ENCODE data around the gene HOXB9.
A peak's percentile ranks its signal among the peaks of the same experiment; 100 is the strongest.

The HOXB9 gene

GRCh38 chr17:48594538-48595277, 31.4 kb downstream of the HOXB9 start:
- no peak for DNase-seq

- DNase-seq: peak; percentile 89
These were observed 32.2 kb downstream of the HOXB9 start for GRCh38 chr17:48593840-48594537.

- DNase-seq: no peak
These were observed 32.9 kb downstream of the HOXB9 start, which contains the start of gene HOXB5 for GRCh38 chr17:48593126-48593829. Gene HOXB5 (minus strand): TSS chr17:48593779. CDS start chr17:48593682, 97 bp downstream.

- no peak for DNase-seq
These were observed 33.6 kb downstream of the HOXB9 start for GRCh38 chr17:48592577-48592976.

- no peak for DNase-seq
These were observed 34.1 kb downstream of the HOXB9 start for GRCh38 chr17:48592057-48592514.

GRCh38 chr17:48591255-48592056, 34.7 kb downstream of the HOXB9 start:
- no peak for DNase-seq

GRCh38 chr17:48590607-48591161, 35.5 kb downstream of the HOXB9 start:
- DNase-seq: no peak

GRCh38 chr17:48589831-48590606, 36.1 kb downstream of the HOXB9 start, which contains the start of gene HOXB3:
Gene HOXB3 (minus strand): TSS chr17:48590241. CDS start chr17:48552474, 37,767 bp downstream.
- DNase-seq: no peak

GRCh38 chr17:48589060-48589830, 36.9 kb downstream of the HOXB9 start:
- no peak for DNase-seq

- no peak for DNase-seq
These were observed 37.6 kb downstream of the HOXB9 start for GRCh38 chr17:48588528-48588927.

GRCh38 chr17:48588074-48588415, 38.1 kb downstream of the HOXB9 start:
- DNase-seq: no peak

- no peak for DNase-seq
These were observed 38.7 kb downstream of the HOXB9 start for GRCh38 chr17:48587276-48588073.

- peak; percentile 25 for DNase-seq
These were observed 39.6 kb downstream of the HOXB9 start for GRCh38 chr17:48586355-48587258.

- no peak for DNase-seq
These were observed 41.9 kb downstream of the HOXB9 start for GRCh38 chr17:48584223-48584741.

- no peak for DNase-seq
These were observed 42.4 kb downstream of the HOXB9 start for GRCh38 chr17:48583708-48584222.

GRCh38 chr17:48582750-48583069, 43.4 kb downstream of the HOXB9 start:
- DNase-seq: no peak

- no peak for DNase-seq
These were observed 46.2 kb downstream of the HOXB9 start for GRCh38 chr17:48579760-48580554.

GRCh38 chr17:48579471-48579759, 46.7 kb downstream of the HOXB9 start:
- DNase-seq: no peak
